Breast epithelium (tissue), 3 donors: Measurements from ENCODE around the gene POLR3F.

ENCODE experiments used
- CTCF ChIP-seq, 3 donors: fragments of 450-650 bp; IDR thresholded peaks; one replicate each; pipeline ENCODE4 v1.5.1; 2016 to 2017; ENCODE audit warnings: antibody characterized with exemption in 3 of 3, mild to moderate bottlenecking in 3 of 3, moderate library complexity in 3 of 3
- POLR2A ChIP-seq: fragments of 450-650 bp; IDR thresholded peaks from one replicate; pipeline ENCODE4 v1.6.1; 2016; ENCODE audit warnings: antibody characterized with exemption, mild to moderate bottlenecking, moderate library complexity
- POLR2AphosphoS5 ChIP-seq, 3 donors: sonication (generic); formaldehyde crosslinking; IDR thresholded peaks; one replicate each; pipeline ENCODE4 v1.6.1; 2017; ENCODE audit warnings: antibody characterized with exemption in 3 of 3

- TF ChIP-seq CTCF (IDR thresholded peaks at IDR 0.05) (no peak), POLR2A (no peak), POLR2AphosphoS5 (IDR thresholded peaks at IDR 0.05) (no peak)
Observed at GRCh38 chr20:18436847-18437246, 30.3 kb upstream of the POLR3F start.
